WERI-Rb-1 (cell line): ENCODE measurements around the gene COL17A1.
A peak's percentile ranks its signal among the peaks of the same experiment; 100 is the strongest.

Experiments used
- DNase-seq: peaks from one replicate; pipeline ENCODE4 v3.0.0-alpha.2; 2020
- H3K27ac ChIP-seq: fragments of 250-450 bp; sonication (Bioruptor Pico); 2 replicates; pipeline ENCODE4 v1.5.1; 2020; ENCODE audit warnings: mild to moderate bottlenecking, moderate library complexity
- H3K27me3 ChIP-seq: fragments of 250-450 bp; sonication (Bioruptor Pico); 2 replicates; pipeline ENCODE4 v1.5.1; 2021; ENCODE audit warnings: mild to moderate bottlenecking, low read depth, moderate library complexity; ENCODE audit not compliant: insufficient read depth, severe bottlenecking
- H3K36me3 ChIP-seq: fragments of 250-450 bp; sonication (Bioruptor Pico); 2 replicates; pipeline ENCODE4 v1.5.1; 2020; ENCODE audit warnings: mild to moderate bottlenecking, moderate library complexity
- H3K4me3 ChIP-seq: 2 replicates; pipeline ENCODE4 v1.5.1; 2011; ENCODE audit warnings: low read depth, mild to moderate bottlenecking, control low read depth, low read length
- H3K9me3 ChIP-seq: fragments of 250-450 bp; sonication (Bioruptor Pico); 2 replicates; pipeline ENCODE4 v1.5.1; 2021; ENCODE audit warnings: mild to moderate bottlenecking, moderate library complexity; ENCODE audit not compliant: severe bottlenecking
- TF ChIP-seq, protein P1 (sequence below): IDR thresholded peaks from 2 replicates; pipeline ENCODE4 v1.5.1; 2011; ENCODE audit warnings: low read depth, mild to moderate bottlenecking, control low read depth, inconsistent platforms, low read length

Gene COL17A1

GRCh38 chr10:104028823-104029520 is 56.7 kb downstream of the COL17A1 start:
- Histone ChIP-seq H3K9me3 (no peaks in the 10 kb centered on the region), H3K27me3 (no peaks in the 10 kb centered on the region), H3K4me3 (no peak overlapping the region), H3K36me3 (peaks cover 20% of the 10 kb centered on the region), H3K27ac (no peak overlapping the region)
- no peak for DNase-seq
- TF ChIP-seq, protein P1, sequence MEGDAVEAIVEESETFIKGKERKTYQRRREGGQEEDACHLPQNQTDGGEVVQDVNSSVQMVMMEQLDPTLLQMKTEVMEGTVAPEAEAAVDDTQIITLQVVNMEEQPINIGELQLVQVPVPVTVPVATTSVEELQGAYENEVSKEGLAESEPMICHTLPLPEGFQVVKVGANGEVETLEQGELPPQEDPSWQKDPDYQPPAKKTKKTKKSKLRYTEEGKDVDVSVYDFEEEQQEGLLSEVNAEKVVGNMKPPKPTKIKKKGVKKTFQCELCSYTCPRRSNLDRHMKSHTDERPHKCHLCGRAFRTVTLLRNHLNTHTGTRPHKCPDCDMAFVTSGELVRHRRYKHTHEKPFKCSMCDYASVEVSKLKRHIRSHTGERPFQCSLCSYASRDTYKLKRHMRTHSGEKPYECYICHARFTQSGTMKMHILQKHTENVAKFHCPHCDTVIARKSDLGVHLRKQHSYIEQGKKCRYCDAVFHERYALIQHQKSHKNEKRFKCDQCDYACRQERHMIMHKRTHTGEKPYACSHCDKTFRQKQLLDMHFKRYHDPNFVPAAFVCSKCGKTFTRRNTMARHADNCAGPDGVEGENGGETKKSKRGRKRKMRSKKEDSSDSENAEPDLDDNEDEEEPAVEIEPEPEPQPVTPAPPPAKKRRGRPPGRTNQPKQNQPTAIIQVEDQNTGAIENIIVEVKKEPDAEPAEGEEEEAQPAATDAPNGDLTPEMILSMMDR: no peak

DNA sequence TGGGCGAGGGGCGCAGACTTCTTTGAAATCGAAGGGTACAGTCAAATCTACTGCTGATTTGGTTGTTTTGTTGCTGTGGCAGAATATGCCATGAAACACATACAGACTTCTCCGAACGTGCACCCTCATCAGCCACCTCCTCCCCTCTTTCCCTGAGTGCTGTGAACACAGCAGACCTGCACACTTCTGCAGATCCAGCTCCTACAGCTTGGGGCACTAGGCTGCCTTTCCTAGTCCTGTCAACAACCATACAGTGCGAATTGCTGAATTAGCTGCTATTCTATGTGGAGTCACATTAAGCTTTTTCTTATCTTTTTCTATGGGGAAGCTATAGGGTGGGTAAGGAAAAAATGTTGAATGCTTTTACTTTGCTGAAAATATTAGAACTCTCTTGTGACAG is 57.5 kb downstream of the COL17A1 start:
- TF ChIP-seq, protein P1: peak; percentile 71
- DNase-seq: peak; percentile 55

DNA sequence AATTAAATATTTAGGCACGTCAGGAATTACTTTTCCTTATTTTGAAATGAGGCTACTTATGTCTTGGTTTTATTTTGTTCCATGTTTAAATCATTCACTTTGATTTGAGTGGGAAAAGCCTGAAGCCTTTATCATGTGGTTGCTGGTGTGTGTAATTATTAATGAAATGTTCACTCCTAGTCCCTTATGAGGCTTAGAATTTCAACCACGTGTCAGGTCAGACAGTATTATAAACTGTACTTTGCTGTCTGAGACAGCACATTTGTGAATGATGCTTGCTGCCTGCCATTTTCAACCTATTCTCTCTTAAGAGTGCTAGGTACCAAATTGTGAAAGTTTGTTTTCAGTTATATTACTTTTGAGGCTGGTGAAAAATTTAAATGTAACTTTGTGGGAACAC is 58.9 kb downstream of the COL17A1 start:
- Histone ChIP-seq H3K36me3 (peaks cover 41% of the 10 kb centered on the region), H3K27ac (no peak overlapping the region), H3K27me3 (no peaks in the 10 kb centered on the region), H3K4me3 (no peak overlapping the region), H3K9me3 (no peaks in the 10 kb centered on the region)
- TF ChIP-seq, protein P1: no peak
- DNase-seq: no peak

More for the DNA sequence above, 57.5 kb downstream of the COL17A1 start:
- Histone ChIP-seq H3K36me3 (peaks cover 29% of the 10 kb centered on the region), H3K9me3 (no peaks in the 10 kb centered on the region), H3K4me3 (no peak overlapping the region), H3K27me3 (no peaks in the 10 kb centered on the region), H3K27ac (no peak overlapping the region)

GRCh38 chr10:104025524-104025923 is 60.2 kb downstream of the COL17A1 start:
- TF ChIP-seq, protein P1: no peak
- no peaks in the 10 kb centered on the region for H3K9me3 ChIP-seq
- no peak overlapping the region for H3K4me3 ChIP-seq
- no peaks in the 10 kb centered on the region for H3K27me3 ChIP-seq
- no peak overlapping the region for H3K27ac ChIP-seq
- H3K36me3 ChIP-seq: peaks cover 52% of the 10 kb centered on the region
- DNase-seq: no peak

GRCh38 chr10:104022026-104022425 is 63.7 kb downstream of the COL17A1 start:
- peaks cover 64% of the 10 kb centered on the region for H3K36me3 ChIP-seq
- H3K27me3 ChIP-seq: no peaks in the 10 kb centered on the region
- H3K27ac ChIP-seq: no peak overlapping the region
- no peaks in the 10 kb centered on the region for H3K9me3 ChIP-seq
- TF ChIP-seq, protein P1: no peak
- no peak overlapping the region for H3K4me3 ChIP-seq
- DNase-seq: no peak

DNA sequence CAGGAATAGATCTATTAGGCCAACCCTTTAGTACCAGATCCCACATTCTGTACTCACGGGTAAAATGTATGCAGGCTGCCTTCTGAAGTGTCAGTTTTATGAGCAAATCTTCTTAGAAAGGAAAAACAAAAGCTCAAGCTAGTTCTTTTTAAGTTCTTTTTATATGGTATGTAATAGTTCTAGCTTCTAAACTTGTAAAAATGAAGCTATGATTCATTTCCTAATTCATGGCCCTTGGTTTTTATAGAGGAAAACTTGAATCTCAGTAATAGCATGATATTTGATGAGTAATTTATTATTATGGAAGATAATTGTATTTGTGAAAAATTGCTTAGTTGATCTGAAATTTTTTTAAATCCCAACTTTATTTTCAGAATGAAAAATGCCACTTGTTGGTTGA is 64.4 kb downstream of the COL17A1 start:
- Histone ChIP-seq H3K36me3 (peaks cover 64% of the 10 kb centered on the region), H3K9me3 (no peaks in the 10 kb centered on the region), H3K4me3 (no peak overlapping the region), H3K27ac (no peak overlapping the region), H3K27me3 (no peaks in the 10 kb centered on the region)
- TF ChIP-seq, protein P1: no peak
- no peak for DNase-seq
